ENCODE data around the gene CIBAR2. TPM values are rescaled to one million over a fixed set of nuclear protein-coding genes. Genes with fewer than 3 reads are reported as not detected.
A peak's percentile ranks its signal among the peaks of the same experiment; 100 is the strongest.

The CIBAR2 gene
- total and polyA plus RNA-seq, 8 donors: 0.29 to 10.9 (median 5.9) TPM

GRCh38 chr16:85101956-85102630, 10.2 kb downstream of the CIBAR2 start:
- intact Hi-C loops (cut with DNase I): no loop called here
- H3K9me3 ChIP-seq: no peaks in the 10 kb centered on the region
- ATAC-seq (no peak), DNase-seq (no peak)
- H3K4me1 ChIP-seq: peaks cover 0 to 18% of the 10 kb centered on the region in 2 donors
- no peak overlapping the region for H3K4me3 ChIP-seq
- no peak for TF ChIP-seq CTCF (IDR thresholded peaks at IDR 0.05)
- H3K27me3 ChIP-seq: peaks cover 0 to 3% of the 10 kb centered on the region in 2 donors
- no peaks in the 10 kb centered on the region for H3K36me3 ChIP-seq
- H3K27ac ChIP-seq: no peak overlapping the region

GRCh38 chr16:85100265-85100664, 12.0 kb downstream of the CIBAR2 start:
- Histone ChIP-seq H3K4me3 (no peak overlapping the region), H3K9me3 (no peaks in the 10 kb centered on the region), H3K27ac (no peak overlapping the region), H3K27me3 (peaks cover 0 to 19% of the 10 kb centered on the region in 2 donors), H3K36me3 (no peaks in the 10 kb centered on the region), H3K4me1 (peaks cover 0 to 17% of the 10 kb centered on the region in 2 donors)
- intact Hi-C loops (cut with DNase I): no loop called here
- no peak for DNase-seq
- ATAC-seq: no peak
- no peak for TF ChIP-seq CTCF (IDR thresholded peaks at IDR 0.05)

GRCh38 chr16:85098565-85098964, 13.7 kb downstream of the CIBAR2 start:
- TF ChIP-seq CTCF (IDR thresholded peaks at IDR 0.05): no peak
- peaks cover 0 to 6% of the 10 kb centered on the region in 2 donors for H3K4me1 ChIP-seq
- H3K9me3 ChIP-seq: no peaks in the 10 kb centered on the region
- no peaks in the 10 kb centered on the region for H3K36me3 ChIP-seq
- H3K27me3 ChIP-seq: peaks cover 0 to 25% of the 10 kb centered on the region in 2 donors
- intact Hi-C loops (cut with DNase I): no loop called here
- DNase-seq (no peak), ATAC-seq (no peak)
- no peak overlapping the region for H3K27ac ChIP-seq
- H3K4me3 ChIP-seq: no peak overlapping the region

- intact Hi-C loops (cut with DNase I): no loop called here
- no peaks in the 10 kb centered on the region for H3K4me1 ChIP-seq
- peaks cover 0 to 25% of the 10 kb centered on the region in 2 donors for H3K27me3 ChIP-seq
- DNase-seq (peak in 1 of 4 donors; percentile 54), ATAC-seq (no peak)
- no peaks in the 10 kb centered on the region for H3K36me3 ChIP-seq
- H3K9me3 ChIP-seq: no peaks in the 10 kb centered on the region
- TF ChIP-seq CTCF (IDR thresholded peaks at IDR 0.05): no peak
- no peak overlapping the region for H3K4me3 ChIP-seq
- no peak overlapping the region for H3K27ac ChIP-seq
Observed at GRCh38 chr16:85096921-85097320, 15.4 kb downstream of the CIBAR2 start.

- ATAC-seq (no peak), DNase-seq (no peak)
- H3K27me3 ChIP-seq: peaks cover 0 to 25% of the 10 kb centered on the region in 2 donors
- no peak overlapping the region for H3K4me3 ChIP-seq
- peaks cover 0 to 17% of the 10 kb centered on the region in 2 donors for H3K4me1 ChIP-seq
- TF ChIP-seq CTCF (IDR thresholded peaks at IDR 0.05): no peak
- intact Hi-C loops (cut with DNase I): no loop called here
- no peaks in the 10 kb centered on the region for H3K9me3 ChIP-seq
- H3K27ac ChIP-seq: no peak overlapping the region
- peaks cover 0 to 6% of the 10 kb centered on the region in 2 donors for H3K36me3 ChIP-seq
Observed at GRCh38 chr16:85094812-85095211, 17.5 kb downstream of the CIBAR2 start.
